ENCODE measurements around the gene EPHA5. TPM values are rescaled to one million over a fixed set of nuclear protein-coding genes. Genes with fewer than 3 reads are reported as not detected.

The EPHA5 gene
- total RNA-seq (2022; extraction: Qiagen RNA extraction) = 0.21 to 0.40 TPM (median 0.39 TPM) in 5 replicates

DNA sequence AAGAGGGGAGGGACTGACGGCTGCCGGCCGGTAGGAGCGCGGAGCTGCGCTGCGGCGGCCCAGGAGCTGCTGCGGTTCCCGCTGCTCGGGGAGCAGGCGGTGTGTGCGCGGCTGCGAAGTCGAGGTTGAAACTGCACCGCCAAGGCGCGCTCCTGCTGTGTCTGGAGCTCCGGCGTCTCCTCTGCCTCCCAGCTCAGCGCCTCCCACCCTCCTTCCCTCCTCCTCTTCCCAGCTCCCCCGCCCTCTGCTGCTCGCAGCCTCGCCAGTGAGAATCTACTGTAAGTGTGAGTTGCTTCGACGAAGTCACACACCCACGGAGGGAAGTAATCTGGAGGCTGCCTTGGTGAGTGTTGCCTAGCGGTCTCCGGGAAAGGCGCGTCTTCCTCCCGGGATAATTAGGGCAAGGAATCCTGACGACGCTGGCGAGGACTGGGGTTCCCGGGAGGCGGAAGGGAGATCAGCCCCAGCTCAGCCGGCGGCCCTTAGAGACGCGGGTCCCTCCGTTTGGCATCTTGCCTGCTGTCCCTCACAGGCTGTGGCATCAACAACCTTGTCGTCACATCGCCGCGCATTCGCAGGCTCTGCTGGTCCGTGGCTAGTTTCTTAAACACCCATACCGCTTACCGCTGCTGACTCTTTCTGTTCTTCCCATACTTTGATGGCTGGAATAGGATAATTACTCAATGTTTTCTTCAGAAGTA, at the start of gene EPHA5:
EPHA5 (minus strand) TSS at position 159 of the 701 bp plus-strand sequence. CDS start 747 bp downstream, outside the sequence.

